Measurements from ENCODE around the gene ADCY2. TPM values are rescaled to one million over a fixed set of nuclear protein-coding genes. Genes with fewer than 3 reads are reported as not detected.

Gene ADCY2
- total and polyA plus RNA-seq, 2 experiments from 2014 or later, result 23.8 to 74.9 TPM

- TF ChIP-seq ZNF462 (CRISPR knock-in tag; IDR thresholded peaks at IDR 0.05) (no peak), CREB1 (CRISPR knock-in tag; IDR thresholded peaks at IDR 0.05; ENCODE audit: low read depth) (no peak), ZNF114 (CRISPR knock-in tag; IDR thresholded peaks at IDR 0.05) (no peak), CTCF (conservative IDR thresholded peaks at IDR 0.05; ENCODE audit: low read depth in 2 of 2) (no peak)
Measured at GRCh38 chr5:7868427-7868772, 472.5 kb downstream of the ADCY2 start (continued).

DNA sequence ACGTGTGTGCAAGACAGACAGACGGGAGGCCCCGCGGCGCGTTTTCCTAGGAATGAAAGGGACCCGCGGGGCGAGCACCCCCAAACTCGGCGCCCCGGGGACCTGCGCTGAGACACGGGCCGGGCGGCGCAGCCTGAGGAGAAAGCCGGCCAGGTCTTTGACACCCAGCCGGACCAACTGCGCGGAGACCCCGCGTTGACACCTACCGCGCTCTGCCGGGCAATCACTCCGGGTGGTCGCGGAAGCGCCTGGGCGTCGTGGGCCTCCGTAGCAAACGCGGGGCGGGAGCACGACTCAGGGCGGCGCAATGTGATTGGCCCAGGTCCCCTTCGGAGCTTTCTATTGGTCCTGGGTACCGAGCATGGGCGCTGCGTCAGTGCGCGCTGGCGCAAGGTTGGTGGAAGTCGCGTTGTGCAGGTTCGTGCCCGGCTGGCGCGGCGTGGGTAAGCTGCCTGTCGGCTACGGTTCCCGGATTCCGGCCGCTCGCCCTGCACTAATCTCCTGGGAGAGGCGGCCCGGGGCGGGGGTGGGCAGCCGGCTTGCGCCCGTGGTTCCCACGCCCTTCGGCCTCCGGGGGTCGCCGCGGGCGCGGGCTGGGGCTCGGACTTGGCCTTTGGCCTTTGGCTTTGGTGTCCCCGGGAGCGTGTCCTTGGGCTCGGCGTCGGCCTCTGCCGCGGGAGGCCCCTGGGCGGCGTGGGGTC lies 473.0 kb downstream of the ADCY2 start, which contains the start of the genes FASTKD3 and MTRR:
Gene FASTKD3, minus strand, starts transcription at position 259 of the 701 bp plus-strand sequence. CDS start 948 bp downstream, outside the sequence.
Gene MTRR, plus strand, starts transcription at position 376 of the 701 bp plus-strand sequence. CDS start 1,647 bp downstream, outside the sequence.
- peak within 1 kb of the TSS; percentile 97 for H2AFZ ChIP-seq
- DNase-seq (ENCODE audit: low spot score), result peak; percentile 96
- peak within 1 kb of the TSS; percentile 97 for H3K4me3 Mint-ChIP-seq
- no peaks in the 10 kb centered on the region for H3F3A ChIP-seq (replicated peaks; ENCODE audit: low read depth)
- no peaks in the 10 kb centered on the region for H3K27me3 ChIP-seq (ENCODE audit: insufficient read depth)
- peaks cover 36% of the 10 kb centered on the region for H4K20me1 ChIP-seq (replicated peaks; ENCODE audit: insufficient read depth)
- H3K79me2 ChIP-seq (replicated peaks; ENCODE audit: insufficient read depth), result peaks cover 64% of the 10 kb centered on the region
- H3K27ac Mint-ChIP-seq, result peak within 1 kb of the TSS; percentile 77
- peak within 1 kb of the TSS; percentile 91 for H3K4me2 ChIP-seq
- no peaks in the 10 kb centered on the region for H3K9me2 ChIP-seq (ENCODE audit: insufficient read depth)
- peaks cover 22% of the 10 kb centered on the region; the same call in 1 of the 2 replicates for H3K4me1 ChIP-seq (ENCODE audit: insufficient read depth)
- H3K4me1 Mint-ChIP-seq, result peaks cover 15% of the 10 kb centered on the region
- H3K27me3 Mint-ChIP-seq (ENCODE audit: insufficient read depth, low read depth, poor library complexity), result peaks cover 4% of the 10 kb centered on the region
- peaks cover 16% of the 10 kb centered on the region for H3K36me3 Mint-ChIP-seq (ENCODE audit: low read depth)
- peak within 1 kb of the TSS; percentile 90 for H3K4me3 ChIP-seq
- H3K27ac ChIP-seq (ENCODE audit: low read depth), result no peak within 1 kb of the TSS
- H3K36me3 ChIP-seq (ENCODE audit: insufficient read depth), result 0 out of 2 replicates have a peak, but pooled peaks cover 3% of the 10 kb centered on the region
- ATAC-seq, result peak; percentile 100
- H3K9me3 Mint-ChIP-seq, result peaks cover 4% of the 10 kb centered on the region; the same call in 1 of the 3 replicates
- TF ChIP-seq EZH2 (IDR thresholded peaks at IDR 0.05; ENCODE audit: low read depth, unreplicated experiment) (no peak), EZH2phosphoT487 (IDR thresholded peaks at IDR 0.05; ENCODE audit: unreplicated experiment) (no peak), CREB1 (CRISPR knock-in tag; IDR thresholded peaks at IDR 0.05; ENCODE audit: low read depth) (peak; percentile 88), NANOG (IDR thresholded peaks at IDR 0.05; ENCODE audit: borderline replicate concordance) (no peak), ZNF114 (CRISPR knock-in tag; IDR thresholded peaks at IDR 0.05) (no peak), STAT1 (IDR thresholded peaks at IDR 0.05; ENCODE audit: unreplicated experiment) (no peak), ETS1 (IDR thresholded peaks at IDR 0.05) (peak; percentile 48; the same call in 1 of the 2 replicates), JUNB (IDR thresholded peaks at IDR 0.05; ENCODE audit: unreplicated experiment) (no peak), REST (IDR thresholded peaks at IDR 0.05; ENCODE audit: unreplicated experiment) (peak; percentile 8)

Data from GM23338 (cell line).